DMS 273 treated with DMSO at 0.1 percent for 48 hours (cell line): Measurements from ENCODE around the gene KRT75.

Experiments used
- DNase-seq: peaks from one replicate; lab custom pipeline; 2025; lab: John Stamatoyannopoulos, UW

The KRT75 gene

GRCh38 chr12:52439845-52440244 lies 5.7 kb upstream of the KRT75 start:
- no peak for DNase-seq

GRCh38 chr12:52439420-52439819 lies 5.2 kb upstream of the KRT75 start:
- no peak for DNase-seq

DNA sequence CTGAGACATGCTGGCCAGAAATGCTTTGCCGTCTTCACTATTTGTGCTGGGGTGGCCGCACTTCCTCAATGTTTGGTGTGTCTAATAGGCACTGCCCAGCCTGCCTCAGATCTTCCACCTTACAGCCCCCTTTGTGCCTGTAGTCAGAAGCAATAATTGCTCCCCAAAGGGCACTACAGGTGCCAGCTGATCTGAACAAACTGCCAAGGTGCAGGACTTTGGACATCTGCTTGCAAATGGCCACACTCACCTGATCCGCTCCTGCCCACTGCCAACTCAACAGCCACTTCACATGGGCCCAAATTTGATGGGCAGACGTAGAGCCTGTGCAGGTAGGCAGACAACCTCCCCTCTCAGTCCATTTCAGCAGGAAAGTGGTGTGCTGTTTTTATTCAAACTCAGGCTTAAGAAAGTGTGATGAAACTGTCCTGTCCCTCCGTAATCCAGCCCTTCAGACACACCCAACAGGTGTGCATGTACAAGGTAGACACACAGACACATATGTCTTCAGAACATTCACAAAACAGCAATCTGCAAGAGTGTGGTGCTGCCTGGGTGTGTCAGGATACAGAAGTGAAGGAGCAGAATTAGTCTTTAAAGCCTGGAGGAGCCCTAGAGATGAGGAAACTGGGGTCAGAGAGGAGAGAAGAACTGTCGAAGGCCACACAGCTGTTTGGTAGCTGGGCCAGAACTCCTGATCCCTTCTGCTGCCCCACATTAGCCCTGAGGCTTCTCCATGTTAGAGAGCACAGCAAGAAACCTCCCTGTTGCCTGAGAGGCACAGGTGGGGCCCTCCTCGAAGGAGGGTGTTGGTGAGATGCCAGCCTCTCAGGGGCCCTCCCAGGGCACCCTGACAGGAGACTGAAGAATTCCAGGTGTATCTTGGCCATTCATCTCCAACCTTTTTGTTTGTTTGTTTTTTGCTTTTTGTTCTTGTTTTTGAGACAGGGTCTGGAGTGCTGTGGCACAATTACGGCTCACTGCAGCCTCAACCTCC lies 4.4 kb upstream of the KRT75 start:
- DNase-seq, result no peak

DNA sequence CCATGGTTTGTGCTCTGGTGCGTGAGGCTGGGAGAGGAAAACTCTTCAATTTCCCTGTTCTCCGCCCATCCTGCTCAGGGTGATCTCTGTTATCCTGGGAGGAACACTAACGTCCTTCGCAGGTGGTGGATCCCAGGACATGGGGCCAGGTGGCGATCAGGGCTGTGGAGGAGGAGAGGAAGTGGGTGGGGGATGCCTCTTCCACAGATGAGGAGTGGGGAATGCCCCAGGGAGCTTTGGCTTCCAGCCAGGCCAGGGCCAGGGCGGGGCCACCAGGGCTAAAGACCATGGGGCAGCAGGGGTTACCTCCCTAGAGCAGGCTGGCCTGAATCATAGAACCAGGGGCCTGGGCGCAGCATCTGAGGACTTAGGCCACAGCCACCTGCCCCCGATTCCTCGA lies 3.3 kb upstream of the KRT75 start:
- DNase-seq, result no peak

DNA sequence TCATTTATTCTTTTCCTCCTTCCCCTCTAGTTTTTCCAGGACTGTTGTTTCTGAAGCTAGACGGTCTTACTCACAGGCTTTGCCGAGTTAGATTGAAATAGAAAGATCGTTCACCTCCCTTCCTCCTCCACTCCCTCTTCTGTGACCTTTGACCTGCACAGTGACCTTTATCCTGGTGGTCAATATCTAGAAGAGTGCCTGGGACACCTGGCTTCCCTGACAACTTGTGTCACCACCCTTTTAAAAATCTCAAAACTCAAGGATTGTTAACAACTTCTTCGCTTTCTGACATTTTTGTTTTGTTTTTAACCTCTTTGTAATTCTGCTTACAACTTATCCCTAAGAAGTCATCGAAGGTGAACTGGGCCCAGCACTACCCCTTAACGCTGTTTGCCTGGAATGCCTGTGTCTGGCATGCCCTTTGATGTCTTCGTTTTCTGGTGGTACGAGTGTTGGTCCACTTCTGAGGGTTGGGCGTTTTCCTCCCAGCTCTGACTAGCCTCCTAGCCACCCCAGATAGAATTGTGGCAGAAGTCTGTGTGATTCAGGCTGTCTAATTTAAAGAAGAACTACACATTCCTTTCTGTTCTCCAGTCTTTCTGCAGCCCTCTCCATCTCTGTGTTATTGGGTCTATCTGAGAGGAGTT lies 2.8 kb upstream of the KRT75 start:
- DNase-seq, result no peak

- no peak for DNase-seq
These were observed 2.0 kb upstream of the KRT75 start for GRCh38 chr12:52436000-52436827.

GRCh38 chr12:52435659-52435999 lies 1.5 kb upstream of the KRT75 start:
- no peak for DNase-seq

- no peak for DNase-seq
These were observed 774 bp upstream of the KRT75 start for GRCh38 chr12:52434760-52435530.

DNA sequence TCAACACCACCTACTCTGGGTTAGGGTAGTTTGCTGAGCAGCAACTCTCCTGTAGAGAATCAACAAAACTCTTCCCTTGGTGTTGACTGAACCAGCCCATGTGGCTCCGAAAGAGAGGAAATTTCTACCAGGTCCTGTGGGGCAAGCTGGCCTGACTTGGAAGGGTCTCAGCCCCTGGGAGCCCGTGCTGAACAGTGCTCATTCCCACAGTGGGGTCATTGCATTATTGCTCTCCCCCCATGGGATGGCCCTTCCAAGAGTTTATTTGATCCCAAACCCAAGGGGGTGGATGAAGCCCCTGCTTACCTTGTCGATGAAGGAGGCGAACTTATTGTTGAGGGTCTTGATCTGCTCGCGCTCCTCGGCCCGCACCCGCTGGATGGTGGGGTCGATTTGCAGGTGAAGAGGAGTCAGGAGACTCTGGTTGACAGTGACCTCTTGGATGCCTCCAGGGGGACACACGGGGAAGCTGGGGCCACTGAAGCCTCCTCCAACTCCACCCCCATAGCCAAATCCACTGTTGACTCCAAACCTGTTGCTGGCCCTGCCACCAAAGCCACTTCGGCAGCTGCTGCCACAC lies 580 bp downstream of the KRT75 start:
- no peak for DNase-seq

GRCh38 chr12:52432559-52433207 lies 1.5 kb downstream of the KRT75 start:
- no peak for DNase-seq

GRCh38 chr12:52428121-52428520 lies 6.0 kb downstream of the KRT75 start:
- DNase-seq, result no peak

GRCh38 chr12:52427083-52427482 lies 7.1 kb downstream of the KRT75 start:
- DNase-seq, result no peak

DNA sequence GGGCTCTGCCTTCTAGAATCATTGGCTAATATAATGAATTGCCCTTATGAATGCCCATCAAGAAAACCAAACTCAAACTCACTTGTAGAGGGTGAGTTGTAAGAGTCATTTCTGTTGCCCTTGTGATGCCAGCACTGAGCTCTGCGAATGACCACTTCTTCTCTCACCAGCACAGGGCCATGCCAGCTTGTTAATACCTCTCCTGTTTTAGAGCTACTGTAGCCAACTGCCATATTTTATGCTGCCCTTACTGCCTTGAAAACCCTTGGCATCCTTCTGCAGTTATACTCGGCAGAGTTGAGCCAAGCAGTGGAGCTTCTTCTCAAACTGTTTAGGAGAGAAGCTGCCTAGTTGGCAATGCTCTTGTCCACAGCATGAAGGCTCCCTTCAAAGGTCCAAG lies 8.1 kb downstream of the KRT75 start:
- no peak for DNase-seq

DNA sequence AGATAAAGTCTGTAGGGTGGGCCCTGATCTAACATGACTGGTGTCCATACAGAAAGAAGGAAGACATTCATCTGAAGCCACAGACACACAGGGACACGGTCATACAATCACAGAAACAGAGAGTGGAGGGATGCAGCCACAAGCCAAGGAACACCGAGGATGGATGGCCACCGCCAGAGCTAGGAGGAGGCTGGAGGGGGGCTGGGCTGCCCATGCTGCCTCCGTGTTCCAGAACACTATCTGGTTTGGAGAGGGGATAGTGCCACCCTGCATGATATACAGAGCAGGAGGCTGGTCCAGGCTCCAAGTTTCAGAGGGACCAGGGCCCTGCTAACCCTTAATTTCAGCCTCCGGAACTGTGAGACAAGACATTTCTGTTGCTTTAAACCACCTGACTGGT lies 8.7 kb downstream of the KRT75 start:
- no peak for DNase-seq

DNA sequence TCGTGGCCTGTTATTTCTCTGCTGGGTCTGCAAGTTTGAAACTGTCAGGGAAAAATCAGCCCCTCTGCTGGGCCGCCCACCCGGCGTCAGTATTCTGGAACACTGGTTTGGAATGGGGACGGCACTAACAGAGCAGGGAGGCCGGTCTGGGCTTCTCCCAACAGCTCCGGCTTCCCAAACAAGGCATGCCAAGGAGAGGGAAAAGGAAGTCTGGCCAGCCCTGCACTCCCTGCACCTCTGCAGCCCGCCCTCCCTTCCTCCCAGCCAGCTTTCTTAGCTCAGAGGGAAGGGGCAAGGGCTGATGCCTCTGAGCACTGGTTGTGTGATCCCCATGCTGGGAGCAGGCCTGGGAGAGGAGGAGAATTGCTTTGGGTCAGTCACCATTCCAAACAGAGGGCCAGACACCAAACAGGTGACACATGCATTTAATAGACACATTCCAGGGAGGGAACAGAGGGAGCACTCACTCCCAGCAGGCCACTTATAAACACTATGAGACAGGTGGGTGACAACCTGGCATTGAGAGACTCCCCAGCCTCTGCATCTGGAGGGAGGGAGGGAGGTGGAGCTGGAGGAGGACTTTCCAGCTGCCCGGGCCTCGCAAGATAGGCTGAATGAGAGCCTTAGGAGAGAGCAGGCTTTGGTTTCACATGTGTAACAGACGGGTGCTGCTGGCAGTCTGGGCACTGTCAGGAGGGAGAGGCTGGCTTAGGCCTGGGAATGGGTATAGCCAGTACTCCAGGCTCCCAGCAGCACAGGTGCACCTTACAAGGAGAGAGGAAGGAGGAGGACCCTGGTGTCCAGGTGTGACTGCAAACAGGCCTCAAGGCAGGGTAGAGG lies 10.3 kb downstream of the KRT75 start:
- DNase-seq, result no peak

DNA sequence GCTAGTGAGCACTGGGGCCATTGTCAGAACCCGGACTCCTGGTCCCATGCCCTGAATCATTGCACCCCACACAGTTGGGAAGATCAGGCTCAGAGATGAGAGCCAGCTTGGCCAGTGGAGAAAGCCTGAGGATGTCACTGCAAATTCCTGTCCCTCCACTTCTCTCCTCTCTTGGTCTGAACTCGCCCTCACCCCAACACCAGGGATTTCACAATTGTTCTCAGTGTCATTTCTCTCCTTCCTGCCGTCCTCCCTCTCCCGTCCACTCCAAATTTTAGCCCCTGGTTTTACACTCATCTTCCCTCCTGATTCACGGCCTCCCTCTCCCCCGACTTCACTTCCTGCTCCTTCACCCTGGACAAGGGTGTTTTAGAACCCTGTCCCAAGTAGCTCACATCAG lies 11.1 kb downstream of the KRT75 start:
- no peak for DNase-seq

DNA sequence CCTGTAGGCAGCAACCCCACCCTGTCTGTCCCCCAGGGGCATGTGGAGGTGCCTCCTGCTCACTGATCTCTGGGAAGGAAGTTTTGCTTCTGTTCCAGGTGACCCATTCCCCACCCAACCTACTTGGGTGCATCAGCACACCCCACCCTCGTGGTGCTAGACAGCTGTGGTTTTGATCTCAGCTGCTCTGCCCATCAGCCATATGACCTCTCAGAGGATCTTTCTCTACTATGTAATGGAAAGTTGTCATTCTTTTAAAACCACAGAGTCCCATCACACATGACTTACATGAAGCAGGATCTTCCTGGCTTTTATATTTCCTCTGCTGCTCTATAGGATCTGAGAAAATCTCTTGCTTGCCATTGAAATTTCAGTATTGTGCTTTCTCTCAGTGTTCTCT lies 14.5 kb downstream of the KRT75 start:
- no peak for DNase-seq

- no peak for DNase-seq
These were observed 15.5 kb downstream of the KRT75 start for GRCh38 chr12:52418576-52419110.

DNA sequence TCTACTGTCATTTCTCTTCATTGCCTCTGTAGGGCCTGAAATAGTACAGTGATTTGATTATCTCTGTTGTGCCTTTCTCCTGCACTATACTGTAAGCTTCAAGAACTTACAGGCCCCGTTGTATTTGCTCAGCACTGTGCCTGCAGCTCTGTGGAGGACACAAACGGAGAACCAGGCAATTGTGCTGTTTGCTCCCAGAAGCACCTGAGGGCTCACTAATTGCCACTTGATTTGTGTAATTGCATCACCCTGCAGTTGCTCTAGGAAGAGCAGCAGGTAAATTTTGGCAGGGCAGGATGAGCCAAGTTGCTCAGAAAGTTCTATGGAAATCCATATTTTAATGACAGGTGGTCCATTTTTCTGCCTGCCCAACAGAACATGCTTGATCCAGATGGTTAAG lies 16.4 kb downstream of the KRT75 start:
- no peak for DNase-seq

- no peak for DNase-seq
These were observed 17.4 kb downstream of the KRT75 start for GRCh38 chr12:52416795-52417194.
